Measurements from ENCODE around the gene SPATA31D3. TPM values are rescaled to one million over a fixed set of nuclear protein-coding genes. Genes with fewer than 3 reads are reported as not detected.
"Not testable (repeated sequence)": the region's sequence is repeated elsewhere in the genome, so short reads cannot be mapped to it uniquely, and the experiment has no call there.

Gene SPATA31D3
- not detected for total RNA-seq

DNA sequence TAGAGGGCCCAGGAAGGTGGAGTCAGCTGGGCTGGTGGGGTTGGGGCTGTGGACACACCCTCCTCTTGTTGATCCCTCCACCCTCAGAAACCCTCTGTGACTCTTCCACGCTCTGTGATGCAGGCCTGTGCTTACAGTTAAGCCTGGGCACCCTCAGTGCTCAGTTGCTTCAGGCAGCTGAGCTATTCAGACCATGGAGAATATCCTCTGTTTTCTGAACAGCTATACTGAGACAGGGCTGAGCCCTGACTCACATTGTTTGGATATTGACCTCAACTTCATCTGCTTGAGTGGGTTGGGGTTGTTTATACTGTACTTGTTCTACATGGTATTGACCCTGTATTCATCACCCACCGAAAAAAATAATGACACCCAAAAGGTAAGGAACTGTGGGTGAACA lies at the start of gene SPATA31D3:
TSS of gene SPATA31D3 (plus strand) at position 108 of the 400 bp plus-strand sequence. CDS start at position 194, 86 bp downstream.
- DNase-seq (ENCODE audit: low spot score): not testable (repeated sequence)

- no peak for DNase-seq (ENCODE audit: low spot score)
Observed at GRCh38 chr9:81893929-81894328, 49.4 kb upstream of the SPATA31D3 start.

- DNase-seq (ENCODE audit: low spot score): no peak
Observed at GRCh38 chr9:81894891-81895290, 48.4 kb upstream of the SPATA31D3 start.

DNA sequence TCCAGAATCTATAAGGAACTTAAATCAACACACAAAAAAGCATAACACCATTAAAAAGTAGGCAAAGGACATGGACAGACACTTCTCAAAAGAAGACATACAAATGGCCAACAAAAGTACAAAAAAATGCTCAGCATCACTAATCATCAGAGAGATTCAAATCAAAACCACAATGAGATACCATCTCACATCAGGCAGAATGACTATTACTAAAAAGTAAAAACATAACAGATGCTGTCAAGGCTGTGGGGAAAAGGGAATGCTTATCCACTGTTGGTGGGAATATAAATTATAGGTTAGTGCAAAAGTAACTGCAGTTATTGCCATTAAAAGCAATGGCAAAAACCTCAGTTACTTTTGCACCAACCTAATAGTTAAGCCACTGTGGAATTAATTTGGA lies 47.2 kb upstream of the SPATA31D3 start:
- no peak for DNase-seq (ENCODE audit: low spot score)

GRCh38 chr9:81898851-81899250 lies 44.4 kb upstream of the SPATA31D3 start:
- DNase-seq (ENCODE audit: low spot score): no peak

DNA sequence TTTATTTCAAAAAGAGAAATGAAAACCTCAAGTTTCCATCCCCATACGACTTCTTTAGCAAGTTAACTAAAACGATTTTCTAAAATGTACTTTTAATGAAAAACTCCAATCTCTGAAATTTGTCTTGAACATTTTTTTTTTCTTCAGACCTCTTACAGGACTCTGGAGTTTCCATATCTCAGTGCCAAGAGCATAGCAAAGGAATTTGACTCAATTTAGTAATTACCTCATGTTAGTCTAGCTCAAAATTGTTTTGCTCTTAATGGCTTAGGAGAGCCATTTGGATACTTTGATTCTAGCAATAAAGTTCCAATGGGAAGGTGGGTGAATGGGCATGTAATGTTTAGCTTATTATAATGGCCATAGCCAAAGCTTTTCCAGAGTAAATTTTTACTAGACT lies 41.1 kb upstream of the SPATA31D3 start:
- DNase-seq (ENCODE audit: low spot score): no peak

DNA sequence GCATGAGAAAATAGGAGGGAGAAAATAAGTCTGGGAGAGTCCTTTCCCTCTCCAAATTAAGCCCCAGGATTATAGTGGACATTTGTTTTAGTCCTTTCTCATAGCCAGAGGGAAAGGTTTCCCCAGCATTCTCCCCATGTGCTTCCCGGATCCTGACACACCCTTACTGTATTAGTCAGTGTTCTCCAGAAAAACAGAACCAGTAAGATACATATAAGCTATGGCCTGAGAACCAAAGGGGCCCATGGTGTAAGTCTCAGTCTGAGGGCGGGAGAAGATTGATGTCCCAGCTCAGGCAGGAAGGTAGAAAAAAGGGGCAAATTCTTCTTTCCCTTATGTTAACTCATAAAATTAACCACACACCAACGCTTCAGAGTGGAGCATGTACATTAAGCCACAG lies 40.7 kb upstream of the SPATA31D3 start:
- no peak for DNase-seq (ENCODE audit: low spot score)

GRCh38 chr9:81906671-81907070 lies 36.6 kb upstream of the SPATA31D3 start:
- DNase-seq (ENCODE audit: low spot score): no peak

GRCh38 chr9:81912135-81912534 lies 31.2 kb upstream of the SPATA31D3 start:
- DNase-seq (ENCODE audit: low spot score): no peak

GRCh38 chr9:81915801-81916505 lies 27.3 kb upstream of the SPATA31D3 start:
- no peak for DNase-seq (ENCODE audit: low spot score)

DNA sequence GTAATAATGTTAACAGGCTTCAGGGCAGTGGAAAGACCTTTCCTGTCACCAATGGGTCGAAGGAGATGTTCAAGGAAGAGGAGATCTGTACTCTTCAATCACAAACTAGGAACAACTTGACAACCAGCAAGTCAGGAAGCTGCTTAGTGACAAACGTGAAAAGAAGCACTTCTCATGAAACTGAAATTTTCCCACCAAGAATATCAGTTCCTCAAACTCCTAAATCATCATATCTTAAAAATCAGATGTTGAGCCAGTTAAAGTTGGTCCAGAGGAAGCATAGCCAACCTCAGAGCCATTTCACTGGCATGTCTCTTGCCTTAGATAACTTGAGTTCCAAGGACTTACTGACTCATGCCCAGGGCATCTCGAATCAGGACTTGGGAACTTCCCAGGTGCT lies 24.8 kb upstream of the SPATA31D3 start:
- DNase-seq (ENCODE audit: low spot score): not testable (repeated sequence)

GRCh38 chr9:81928305-81928704 lies 15.0 kb upstream of the SPATA31D3 start, which contains the start of gene SPATA31D4:
Gene SPATA31D4, plus strand, starts transcription at chr9:81928428. Its CDS starts 86 bp downstream, at chr9:81928514.
- DNase-seq (ENCODE audit: low spot score): not testable (repeated sequence)

DNA sequence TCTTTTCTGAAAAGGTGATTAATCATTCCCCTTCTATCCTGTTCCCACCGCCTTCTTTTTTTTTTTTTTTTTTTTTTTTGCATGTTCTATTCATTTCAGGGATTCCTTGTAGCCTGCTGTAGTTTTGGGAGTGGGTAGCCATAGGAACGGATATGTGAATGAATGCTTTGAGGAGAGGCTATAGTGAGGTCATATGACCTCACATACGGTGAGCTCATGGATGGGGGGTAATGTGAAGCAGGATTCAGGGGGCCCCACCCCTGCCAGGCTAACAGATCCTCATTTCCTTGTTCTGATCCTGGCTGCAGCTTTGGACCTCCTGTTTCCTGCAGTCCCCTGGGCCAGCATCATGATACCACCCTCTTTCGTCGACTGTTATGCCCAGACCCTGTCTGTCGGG lies 13.2 kb upstream of the SPATA31D3 start:
- not testable (repeated sequence) for DNase-seq (ENCODE audit: low spot score)

GRCh38 chr9:81933547-81933946 lies 9.8 kb upstream of the SPATA31D3 start:
- DNase-seq (ENCODE audit: low spot score): not testable (repeated sequence)

- not testable (repeated sequence) for DNase-seq (ENCODE audit: low spot score)
Observed at GRCh38 chr9:81948650-81949049, 5.3 kb downstream of the SPATA31D3 start.

GRCh38 chr9:81953096-81953495 lies 9.8 kb downstream of the SPATA31D3 start:
- DNase-seq (ENCODE audit: low spot score): no peak

- no peak for DNase-seq (ENCODE audit: low spot score)
Observed at GRCh38 chr9:81955625-81956024, 12.3 kb downstream of the SPATA31D3 start.

- DNase-seq (ENCODE audit: low spot score): no peak
Observed at GRCh38 chr9:81964218-81965171, 21.2 kb downstream of the SPATA31D3 start.

DNA sequence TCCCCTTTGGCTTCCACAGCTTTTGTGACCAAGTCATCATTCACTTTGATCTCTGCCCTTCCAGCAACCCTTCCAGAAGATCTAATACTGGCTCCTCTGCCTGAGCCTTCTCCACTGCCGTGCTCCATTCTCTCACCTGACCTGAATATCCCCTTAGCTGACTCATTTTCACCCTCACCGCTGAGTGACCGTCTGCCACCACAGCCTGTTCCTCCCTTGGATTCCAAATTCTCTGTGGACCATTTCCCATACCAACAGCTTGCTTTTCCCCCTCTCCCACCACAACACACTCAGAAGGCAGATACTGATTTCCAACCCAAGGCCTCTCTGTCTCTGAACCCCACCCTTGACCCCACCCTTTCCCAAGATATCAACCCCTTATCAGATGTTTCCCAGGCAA lies 24.7 kb downstream of the SPATA31D3 start:
- DNase-seq (ENCODE audit: low spot score): no peak

GRCh38 chr9:81969971-81970370 lies 26.7 kb downstream of the SPATA31D3 start:
- DNase-seq (ENCODE audit: low spot score): no peak

DNA sequence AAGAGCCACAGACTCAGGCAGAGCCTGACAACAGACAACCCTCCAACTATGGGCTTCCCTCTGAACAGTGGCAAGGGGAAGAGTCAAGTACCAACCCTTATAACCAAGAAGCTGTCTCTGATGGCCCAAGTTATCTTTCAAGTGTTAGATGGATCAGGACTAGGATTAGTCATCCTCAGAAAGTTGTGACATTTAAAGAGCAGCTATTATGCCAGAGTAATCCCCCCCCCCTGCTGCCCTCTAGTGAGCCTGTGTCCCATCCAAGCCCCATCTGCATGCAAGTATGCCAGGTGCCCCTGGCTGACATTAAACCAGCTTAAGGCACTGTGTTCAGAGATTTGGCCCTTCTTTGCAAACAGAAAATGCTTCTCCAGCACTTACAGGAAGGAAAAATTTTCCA lies 28.4 kb downstream of the SPATA31D3 start:
- no peak for DNase-seq (ENCODE audit: low spot score)

GRCh38 chr9:81974764-81975163 lies 31.5 kb downstream of the SPATA31D3 start:
- no peak for DNase-seq (ENCODE audit: low spot score)

DNA sequence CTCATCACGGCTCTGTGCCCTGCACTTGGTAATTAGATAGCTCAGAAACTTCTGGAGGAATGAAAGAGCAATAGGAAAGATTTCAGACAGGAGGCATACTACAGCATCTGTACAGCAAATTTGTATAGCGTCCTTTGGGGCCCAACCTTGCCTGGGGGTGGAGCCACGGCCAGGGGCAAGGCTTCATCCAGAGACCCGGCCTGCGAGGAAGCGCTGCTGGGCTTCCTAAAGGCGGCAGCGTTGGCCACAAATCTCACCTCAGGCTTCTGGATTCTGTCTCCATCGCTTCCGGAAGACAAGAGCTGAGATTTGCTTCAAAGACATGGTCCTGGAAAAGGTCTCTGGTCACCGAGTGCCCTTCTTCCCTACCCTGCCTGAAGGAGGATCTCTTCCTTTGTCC lies 33.1 kb downstream of the SPATA31D3 start:
- no peak for DNase-seq (ENCODE audit: low spot score)
